Stimulated activated CD4-positive, alpha-beta T cell treated with anti-CD3 and anti-CD28 coated beads, TNF-alpha, amount 100 ng/mL, for 48 hours (primary cell): ENCODE data around the gene TSPO.
A peak's percentile ranks its signal among the peaks of the same experiment; 100 is the strongest.

ENCODE experiments used
- DNase-seq, 3 donors: peaks; one replicate each; pipeline ENCODE4 v3.0.0-alpha.2; 2020; ENCODE audit warnings: low read depth in 3 of 3

TSPO gene

DNA sequence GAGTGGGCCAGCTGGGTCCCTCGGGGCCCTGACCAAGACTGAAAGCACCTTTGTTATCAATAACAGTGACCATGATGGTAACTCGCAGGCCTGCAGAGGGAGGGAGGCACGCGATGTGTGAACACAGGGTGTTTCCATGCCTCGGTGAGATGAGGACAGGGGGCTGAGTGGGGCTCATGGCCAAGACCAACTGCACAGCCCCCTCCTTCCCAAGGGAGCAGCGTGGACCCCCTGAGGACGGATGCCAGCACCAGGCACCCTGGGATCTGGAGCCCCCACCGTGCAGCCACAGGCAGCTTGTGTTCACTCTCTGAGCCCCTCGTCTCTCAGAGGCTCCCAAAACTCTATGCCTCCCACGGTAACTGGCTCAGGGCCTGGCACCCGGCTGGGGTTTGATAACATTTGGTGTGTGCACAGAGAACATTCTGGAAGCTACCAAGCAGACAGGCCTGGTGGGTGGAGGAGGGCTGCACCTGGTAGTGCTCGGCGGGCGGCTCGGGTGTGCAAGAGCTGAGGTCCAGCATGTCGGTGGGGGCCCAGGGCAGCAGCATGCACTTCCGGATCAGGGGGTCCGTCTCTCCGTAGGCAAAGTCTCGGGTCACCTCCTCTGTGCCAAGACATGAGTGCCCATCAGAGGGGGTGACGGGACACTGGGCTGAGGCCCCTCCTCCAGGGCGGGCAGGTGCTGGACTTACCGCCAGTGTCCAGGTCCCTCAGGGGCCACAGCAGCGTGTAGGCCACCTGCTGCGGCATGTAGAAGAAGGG, 28.0 kb downstream of the TSPO start:
- DNase-seq = no peak

- DNase-seq = no peak
Observed at GRCh38 chr22:43179911-43180195, 28.5 kb downstream of the TSPO start.

DNA sequence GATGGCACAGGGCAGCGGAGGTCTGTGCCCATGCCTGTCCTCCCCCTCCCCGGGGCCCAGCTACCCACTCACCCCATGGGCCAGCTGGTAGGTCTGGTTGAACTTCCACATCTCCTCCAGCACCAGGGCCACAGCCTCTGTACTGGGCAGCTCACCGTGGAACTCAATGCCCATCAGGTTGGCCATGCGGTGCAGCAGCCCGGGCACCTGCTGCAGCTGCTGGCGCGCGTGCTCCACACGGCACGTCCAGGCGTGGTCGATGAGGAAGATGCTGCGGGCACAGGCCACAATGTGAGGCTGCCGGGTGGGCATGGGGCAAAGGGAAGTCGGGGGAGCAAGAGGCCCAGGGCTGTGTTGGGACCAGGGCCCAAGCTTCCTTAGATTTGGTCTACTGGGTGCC, 29.3 kb downstream of the TSPO start:
- no peak for DNase-seq

- no peak for DNase-seq
Observed at GRCh38 chr22:43181321-43182076, 30.1 kb downstream of the TSPO start.

- DNase-seq = no peak
Observed at GRCh38 chr22:43182118-43182517, 30.8 kb downstream of the TSPO start.

DNA sequence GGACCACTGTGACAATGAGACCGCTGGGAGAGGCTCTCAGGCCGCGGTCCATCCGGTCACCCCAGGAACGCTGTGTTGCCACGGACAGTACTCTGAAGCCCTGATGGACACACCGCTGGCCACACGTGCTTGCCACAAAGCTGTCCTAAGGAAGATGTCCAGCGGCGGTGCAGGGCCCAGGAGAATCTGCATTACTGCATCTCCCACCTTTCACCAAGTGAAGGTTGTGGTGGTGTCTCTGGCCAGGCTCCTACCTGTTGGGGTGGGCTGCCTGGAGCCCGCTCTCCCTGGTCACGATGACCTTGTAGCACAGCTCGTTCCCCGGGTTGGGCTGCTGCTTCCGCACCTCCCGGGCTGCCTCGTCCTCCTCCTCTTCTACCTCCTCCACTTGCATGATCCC, 31.4 kb downstream of the TSPO start:
- no peak for DNase-seq

- DNase-seq = no peak
Observed at GRCh38 chr22:43183496-43184277, 32.3 kb downstream of the TSPO start.

DNA sequence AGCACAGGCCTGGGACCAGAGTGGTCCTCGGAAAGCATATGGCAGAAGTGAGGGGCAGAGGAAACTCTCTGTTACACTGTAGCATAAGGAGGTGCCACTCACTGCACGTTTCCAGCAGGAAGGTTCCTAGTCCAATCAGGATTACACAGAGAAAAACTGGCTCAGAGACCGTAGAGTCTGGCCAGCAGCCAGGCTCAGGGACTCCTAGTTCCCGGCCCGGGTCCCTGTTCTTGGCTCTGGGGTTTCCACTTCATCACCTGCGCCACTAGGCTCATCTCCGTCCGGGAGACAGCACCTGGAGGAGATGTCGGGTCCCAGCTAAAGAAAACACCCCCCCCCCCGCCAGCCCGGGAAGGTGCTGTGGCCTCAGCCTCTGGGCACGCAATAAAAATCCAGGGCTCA, 34.5 kb downstream of the TSPO start:
- no peak for DNase-seq

- DNase-seq = peak; percentile 17 to 45 (median 34)
Observed at GRCh38 chr22:43186272-43187170, 35.2 kb downstream of the TSPO start, which contains the start of gene TTLL12. Gene TTLL12 (minus strand): TSS chr22:43187134. CDS start chr22:43187069, 65 bp downstream.

DNA sequence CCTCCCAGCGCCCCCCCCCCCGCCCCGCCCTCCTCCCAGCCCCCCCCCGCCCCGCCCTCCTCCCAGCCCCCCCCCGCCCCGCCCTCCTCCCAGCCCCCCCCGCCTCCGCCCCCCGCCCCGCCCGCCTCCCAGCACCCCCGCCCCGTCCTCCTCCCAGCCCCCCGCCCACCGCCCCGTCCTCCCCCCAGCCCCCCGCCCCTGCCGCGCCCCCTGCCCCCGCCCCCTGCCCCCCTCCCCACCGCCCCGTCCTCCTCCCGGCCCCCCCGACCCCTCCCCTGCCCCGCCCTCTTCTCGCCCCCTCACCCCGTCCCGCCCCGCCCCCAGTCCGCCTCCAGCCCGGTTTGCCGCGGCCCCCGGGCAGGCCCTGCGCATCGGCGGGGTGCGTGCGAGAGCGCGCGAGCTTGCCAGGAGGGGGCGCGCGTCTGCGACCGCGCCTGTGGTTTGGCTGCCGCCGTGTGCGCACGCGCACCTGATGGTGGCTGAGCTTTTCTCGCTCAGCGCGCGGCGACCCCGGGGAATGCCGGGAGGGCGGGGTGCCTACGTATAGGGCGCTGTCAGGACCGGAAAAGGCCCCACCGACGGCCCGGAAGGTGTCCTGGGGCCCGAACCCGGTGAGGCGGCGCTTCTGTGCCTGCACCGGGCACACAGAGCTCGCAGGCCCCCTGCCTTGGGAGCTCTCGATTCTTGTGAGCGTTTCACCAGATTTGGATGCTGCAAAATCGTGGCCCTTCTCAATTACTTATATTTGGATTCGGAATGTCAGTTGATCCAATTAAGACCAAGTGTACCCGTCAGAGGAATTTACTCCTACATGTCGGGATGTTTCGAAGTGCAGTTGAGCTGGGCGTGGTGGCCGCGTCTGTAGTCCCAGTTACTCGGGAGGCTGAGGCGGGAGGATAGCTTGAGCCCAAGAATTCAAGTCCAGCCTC, 36.1 kb downstream of the TSPO start:
- DNase-seq = peak; percentile 91 to 93 (median 93)

GRCh38 chr22:43188829-43189545, 37.6 kb downstream of the TSPO start:
- no peak for DNase-seq

- DNase-seq = no peak
Observed at GRCh38 chr22:43191831-43192230, 40.5 kb downstream of the TSPO start.

- DNase-seq = no peak
Observed at GRCh38 chr22:43197271-43197941, 46.0 kb downstream of the TSPO start.

DNA sequence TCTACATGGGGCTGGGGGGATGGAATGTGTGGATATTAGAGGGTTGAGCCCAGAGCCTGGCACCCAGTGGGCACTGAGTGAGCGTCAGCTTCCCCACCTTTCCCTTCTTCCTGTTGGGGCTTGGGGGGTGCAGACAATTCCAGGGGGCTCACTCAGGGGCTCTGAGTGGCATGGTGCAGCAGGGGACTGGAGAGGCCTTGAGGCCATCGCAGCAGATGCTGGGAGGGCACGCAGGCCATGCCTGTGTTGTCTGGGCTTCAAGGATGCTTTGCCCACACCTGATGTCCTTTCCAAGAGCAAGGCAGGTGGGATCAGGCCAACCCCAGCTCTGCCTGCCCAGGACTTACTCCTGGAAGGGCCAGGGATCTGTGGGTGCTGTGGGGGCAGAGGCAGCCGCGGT, 46.8 kb downstream of the TSPO start:
- DNase-seq = no peak

- no peak for DNase-seq
Observed at GRCh38 chr22:43198936-43199335, 47.6 kb downstream of the TSPO start.

- no peak for DNase-seq
Observed at GRCh38 chr22:43199541-43199940, 48.2 kb downstream of the TSPO start.

DNA sequence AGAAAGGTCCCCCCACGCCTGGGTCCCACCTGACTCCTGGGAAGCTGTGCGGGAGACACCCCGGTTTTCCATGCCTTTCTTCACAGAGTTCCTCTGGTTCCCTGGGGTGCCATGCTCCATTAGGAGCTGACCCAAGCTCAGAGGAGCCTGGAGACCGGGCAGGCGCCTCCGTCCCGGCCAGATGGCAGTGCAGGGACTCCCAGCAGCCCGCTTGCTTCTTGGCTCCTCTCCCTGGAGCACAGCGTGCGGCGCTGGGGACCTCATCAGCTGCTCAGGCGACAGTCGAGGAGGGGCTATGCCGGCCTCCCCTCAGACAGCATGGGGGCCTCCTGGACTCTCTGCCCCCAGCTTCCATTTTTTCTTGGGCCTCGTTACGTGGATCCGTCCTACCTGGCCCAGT, 48.7 kb downstream of the TSPO start:
- DNase-seq = no peak

- DNase-seq = no peak
Observed at GRCh38 chr22:43200555-43200954, 49.2 kb downstream of the TSPO start.
